ENCODE results near the gene BRSK1. TPM values are rescaled to one million over a fixed set of nuclear protein-coding genes. Genes with fewer than 3 reads are reported as not detected.
A peak's percentile ranks its signal among the peaks of the same experiment; 100 is the strongest.

The BRSK1 gene
- total RNA-seq, 1 experiment from 2014 or later = 0.64 TPM

- no peak for DNase-seq (ENCODE audit: low read depth)
- in situ Hi-C loops (cut with HindIII; ENCODE audit: low pct_unique_long_range_greater_than_20kb, low sequenced_read_pairs) = loop anchor here (10.0 kb wide), 1 partner anchor 47 kb away; no protein-coding TSS in a partner anchor
These were observed 58.1 kb downstream of the BRSK1 start for GRCh38 chr19:55341595-55342531.

- DNase-seq (ENCODE audit: low read depth) = no peak
- in situ Hi-C loops (cut with HindIII; ENCODE audit: low pct_unique_long_range_greater_than_20kb, low sequenced_read_pairs) = loop anchor here (10.0 kb wide), 1 partner anchor 50 kb away; no protein-coding TSS in a partner anchor
These were observed 60.6 kb downstream of the BRSK1 start for GRCh38 chr19:55344444-55344843.

GRCh38 chr19:55345101-55345817 is 61.5 kb downstream of the BRSK1 start:
- DNase-seq (ENCODE audit: low read depth) = no peak
- in situ Hi-C loops (cut with HindIII; ENCODE audit: low pct_unique_long_range_greater_than_20kb, low sequenced_read_pairs) = loop anchor here (10.0 kb wide), 1 partner anchor 50 kb away; no protein-coding TSS in a partner anchor

GRCh38 chr19:55345818-55346724 is 62.3 kb downstream of the BRSK1 start:
- peak; percentile 71 for DNase-seq (ENCODE audit: low read depth)
- in situ Hi-C loops (cut with HindIII; ENCODE audit: low pct_unique_long_range_greater_than_20kb, low sequenced_read_pairs) = loop anchor here (10.0 kb wide), 1 partner anchor 51 kb away; no protein-coding TSS in a partner anchor

GRCh38 chr19:55346725-55347441 is 63.1 kb downstream of the BRSK1 start:
- DNase-seq (ENCODE audit: low read depth) = no peak
- in situ Hi-C loops (cut with HindIII; ENCODE audit: low pct_unique_long_range_greater_than_20kb, low sequenced_read_pairs) = loop anchor here (10.0 kb wide), 1 partner anchor 52 kb away; no protein-coding TSS in a partner anchor

GRCh38 chr19:55347442-55348009 is 63.7 kb downstream of the BRSK1 start:
- in situ Hi-C loops (cut with HindIII; ENCODE audit: low pct_unique_long_range_greater_than_20kb, low sequenced_read_pairs) = loop anchor here (10.0 kb wide), 1 partner anchor 53 kb away; no protein-coding TSS in a partner anchor

GRCh38 chr19:55348317-55349034 is 64.7 kb downstream of the BRSK1 start:
- in situ Hi-C loops (cut with HindIII; ENCODE audit: low pct_unique_long_range_greater_than_20kb, low sequenced_read_pairs) = loop anchor here (10.0 kb wide), 1 partner anchor 54 kb away; no protein-coding TSS in a partner anchor

More at GRCh38 chr19:55347442-55348009, 63.7 kb downstream of the BRSK1 start:
- DNase-seq (ENCODE audit: low read depth) = no peak

GRCh38 chr19:55350620-55351315 is 67.0 kb downstream of the BRSK1 start:
- DNase-seq (ENCODE audit: low read depth) = no peak
- in situ Hi-C loops (cut with HindIII; ENCODE audit: low pct_unique_long_range_greater_than_20kb, low sequenced_read_pairs) = no loop called here

More at GRCh38 chr19:55348317-55349034, 64.7 kb downstream of the BRSK1 start:
- no peak for DNase-seq (ENCODE audit: low read depth)

GRCh38 chr19:55352040-55352439 is 68.2 kb downstream of the BRSK1 start:
- DNase-seq (ENCODE audit: low read depth) = no peak
- in situ Hi-C loops (cut with HindIII; ENCODE audit: low pct_unique_long_range_greater_than_20kb, low sequenced_read_pairs) = no loop called here

- DNase-seq (ENCODE audit: low read depth) = no peak
- in situ Hi-C loops (cut with HindIII; ENCODE audit: low pct_unique_long_range_greater_than_20kb, low sequenced_read_pairs) = no loop called here
These were observed 68.8 kb downstream of the BRSK1 start for GRCh38 chr19:55352549-55353145.

GRCh38 chr19:55353356-55353802 is 69.6 kb downstream of the BRSK1 start:
- no peak for DNase-seq (ENCODE audit: low read depth)
- in situ Hi-C loops (cut with HindIII; ENCODE audit: low pct_unique_long_range_greater_than_20kb, low sequenced_read_pairs) = no loop called here

GRCh38 chr19:55353803-55354697 is 70.3 kb downstream of the BRSK1 start:
- in situ Hi-C loops (cut with HindIII; ENCODE audit: low pct_unique_long_range_greater_than_20kb, low sequenced_read_pairs) = no loop called here
- peak; percentile 73 for DNase-seq (ENCODE audit: low read depth)

GRCh38 chr19:55354698-55355212 is 71.0 kb downstream of the BRSK1 start, which contains the start of gene COX6B2:
TSS of gene COX6B2 (minus strand) at chr19:55354719. CDS start at chr19:55354521, 198 bp downstream.
- in situ Hi-C loops (cut with HindIII; ENCODE audit: low pct_unique_long_range_greater_than_20kb, low sequenced_read_pairs) = no loop called here
- no peak for DNase-seq (ENCODE audit: low read depth)

GRCh38 chr19:55355213-55355821 is 71.5 kb downstream of the BRSK1 start:
- in situ Hi-C loops (cut with HindIII; ENCODE audit: low pct_unique_long_range_greater_than_20kb, low sequenced_read_pairs) = no loop called here
- no peak for DNase-seq (ENCODE audit: low read depth)
